ENCODE data around the gene VAMP8.
"Not testable (repeated sequence)": the region's sequence is repeated elsewhere in the genome, so short reads cannot be mapped to it uniquely, and the experiment has no call there.

The VAMP8 gene

GRCh38 chr2:85597241-85597640 lies 19.9 kb downstream of the VAMP8 start:
- FAIRE-seq, result no peak
- no peak for DNase-seq (ENCODE audit: low spot score)

GRCh38 chr2:85598594-85599340 lies 21.4 kb downstream of the VAMP8 start:
- FAIRE-seq (no peak), DNase-seq (ENCODE audit: low spot score) (no peak)

- FAIRE-seq, result no peak
- no peak for DNase-seq (ENCODE audit: low spot score)
These were observed 22.3 kb downstream of the VAMP8 start for GRCh38 chr2:85599468-85600234.

GRCh38 chr2:85600235-85600575 lies 22.8 kb downstream of the VAMP8 start:
- no peak for DNase-seq (ENCODE audit: low spot score)
- no peak for FAIRE-seq

- FAIRE-seq (no peak), DNase-seq (ENCODE audit: low spot score) (no peak)
These were observed 23.8 kb downstream of the VAMP8 start for GRCh38 chr2:85600951-85601770.

- FAIRE-seq (no peak), DNase-seq (ENCODE audit: low spot score) (no peak)
These were observed 24.5 kb downstream of the VAMP8 start for GRCh38 chr2:85601771-85602475.

GRCh38 chr2:85602476-85603234 lies 25.3 kb downstream of the VAMP8 start, which contains the start of gene TMEM150A:
TSS of gene TMEM150A (minus strand) at chr2:85602698. CDS start at chr2:85601948, 750 bp downstream.
- no peak for FAIRE-seq

GRCh38 chr2:85604133-85604444 lies 26.7 kb downstream of the VAMP8 start:
- DNase-seq (ENCODE audit: low spot score); FAIRE-seq: not testable (repeated sequence)

More at GRCh38 chr2:85602476-85603234, 25.3 kb downstream of the VAMP8 start, which contains the start of gene TMEM150A:
- DNase-seq (ENCODE audit: low spot score), result peak; percentile 66

GRCh38 chr2:85604568-85605339 lies 27.4 kb downstream of the VAMP8 start:
- FAIRE-seq, result no peak
- no peak for DNase-seq (ENCODE audit: low spot score)

GRCh38 chr2:85605406-85606115 lies 28.2 kb downstream of the VAMP8 start:
- no peak for FAIRE-seq
- no peak for DNase-seq (ENCODE audit: low spot score)

- DNase-seq (ENCODE audit: low spot score) (no peak), FAIRE-seq (no peak)
These were observed 28.7 kb downstream of the VAMP8 start for GRCh38 chr2:85606116-85606455.

- FAIRE-seq, result no peak
- DNase-seq (ENCODE audit: low spot score), result no peak
These were observed 30.2 kb downstream of the VAMP8 start for GRCh38 chr2:85607268-85608215.

GRCh38 chr2:85611217-85611704 lies 33.9 kb downstream of the VAMP8 start:
- FAIRE-seq, result no peak

GRCh38 chr2:85611705-85612587 lies 34.6 kb downstream of the VAMP8 start, which contains the start of gene C2orf68:
TSS of gene C2orf68 (minus strand) at chr2:85612066. CDS start at chr2:85611984, 82 bp downstream.
- peak; percentile 66 for DNase-seq (ENCODE audit: low spot score)
- FAIRE-seq, result no peak

More at GRCh38 chr2:85611217-85611704, 33.9 kb downstream of the VAMP8 start:
- DNase-seq (ENCODE audit: low spot score), result no peak

GRCh38 chr2:85613717-85614515 lies 36.5 kb downstream of the VAMP8 start:
- FAIRE-seq, result no peak
- DNase-seq (ENCODE audit: low spot score), result no peak

- FAIRE-seq; DNase-seq (ENCODE audit: low spot score): not testable (repeated sequence)
These were observed 37.4 kb downstream of the VAMP8 start for GRCh38 chr2:85614757-85615156.

Measured in RCC 7860 (cell line).